MM.1S (cell line): Measurements from ENCODE around the gene CBX2.

ENCODE experiments used
- EZH2 ChIP-seq: fragments of 300-600 bp; sonication (generic); optimal IDR thresholded peaks from 2 replicates; pipeline ENCODE3; 2017; ENCODE audit warnings: low read depth, mild to moderate bottlenecking, antibody characterized with exemption, low read length, mixed read lengths
- TF ChIP-seq, protein P1 (sequence below): fragments of 300-600 bp; sonication (generic); IDR thresholded peaks from 2 replicates; pipeline ENCODE4 v1.5.1; 2016; ENCODE audit warnings: antibody characterized with exemption, low read length, mixed read lengths

DNA sequence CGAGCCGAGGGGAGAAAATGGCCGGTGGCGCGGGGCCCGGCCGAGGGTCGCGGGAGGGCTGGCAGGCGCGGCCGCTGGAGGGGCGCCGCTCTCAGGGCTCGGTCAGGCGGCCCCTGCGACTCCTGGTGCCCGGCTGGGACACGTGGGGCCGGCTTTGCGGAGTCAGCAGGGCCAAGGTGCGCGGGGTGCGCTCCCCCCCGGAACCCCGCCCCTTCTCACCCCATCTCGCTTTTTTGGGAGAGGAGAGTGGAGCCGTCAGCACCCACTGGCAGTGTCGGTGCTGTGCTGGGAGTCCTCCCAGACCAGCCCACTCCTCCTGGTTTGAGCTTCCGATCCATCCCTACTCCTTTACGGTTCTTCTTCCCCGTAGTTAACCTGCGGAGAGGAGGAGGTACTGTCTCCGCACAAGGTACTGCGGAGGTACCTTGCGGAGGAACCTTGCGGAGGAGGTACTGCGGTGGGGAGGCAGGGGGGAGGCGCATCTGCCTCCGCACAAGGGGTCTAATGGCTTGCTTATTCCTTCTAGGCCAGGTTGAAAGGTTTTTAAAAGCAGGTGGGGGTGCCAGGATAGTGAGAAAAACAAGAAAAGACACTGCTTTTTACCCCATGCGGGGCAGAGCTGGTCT is 38.0 kb downstream of the CBX2 start:
- TF ChIP-seq, protein P1, sequence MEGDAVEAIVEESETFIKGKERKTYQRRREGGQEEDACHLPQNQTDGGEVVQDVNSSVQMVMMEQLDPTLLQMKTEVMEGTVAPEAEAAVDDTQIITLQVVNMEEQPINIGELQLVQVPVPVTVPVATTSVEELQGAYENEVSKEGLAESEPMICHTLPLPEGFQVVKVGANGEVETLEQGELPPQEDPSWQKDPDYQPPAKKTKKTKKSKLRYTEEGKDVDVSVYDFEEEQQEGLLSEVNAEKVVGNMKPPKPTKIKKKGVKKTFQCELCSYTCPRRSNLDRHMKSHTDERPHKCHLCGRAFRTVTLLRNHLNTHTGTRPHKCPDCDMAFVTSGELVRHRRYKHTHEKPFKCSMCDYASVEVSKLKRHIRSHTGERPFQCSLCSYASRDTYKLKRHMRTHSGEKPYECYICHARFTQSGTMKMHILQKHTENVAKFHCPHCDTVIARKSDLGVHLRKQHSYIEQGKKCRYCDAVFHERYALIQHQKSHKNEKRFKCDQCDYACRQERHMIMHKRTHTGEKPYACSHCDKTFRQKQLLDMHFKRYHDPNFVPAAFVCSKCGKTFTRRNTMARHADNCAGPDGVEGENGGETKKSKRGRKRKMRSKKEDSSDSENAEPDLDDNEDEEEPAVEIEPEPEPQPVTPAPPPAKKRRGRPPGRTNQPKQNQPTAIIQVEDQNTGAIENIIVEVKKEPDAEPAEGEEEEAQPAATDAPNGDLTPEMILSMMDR = no peak
- TF ChIP-seq EZH2 = no peak
